Skin epidermis (tissue), 12 donors: ENCODE data around the gene FBRSL1.
"Not testable (repeated sequence)": the region's sequence is repeated elsewhere in the genome, so short reads cannot be mapped to it uniquely, and the experiment has no call there.

Source experiments
- H3K27ac ChIP-seq, 21 experiments: fragments of 200-600 bp; sonication (generic) in 11 of 21; one replicate each; pipeline ENCODE4 v1.5.0; 2020; ENCODE audit warnings: mild to moderate bottlenecking in 3 of 21, inconsistent platforms in 2 of 21, moderate library complexity in 2 of 21
- H3K4me3 ChIP-seq, 7 experiments: fragments of 200-600 bp; sonication (generic) in 2 of 7; one replicate each; pipeline ENCODE4 v1.5.0; 2020; ENCODE audit warnings: inconsistent platforms in 2 of 7, mild to moderate bottlenecking in 2 of 7, moderate library complexity in 1 of 7

The FBRSL1 gene

DNA sequence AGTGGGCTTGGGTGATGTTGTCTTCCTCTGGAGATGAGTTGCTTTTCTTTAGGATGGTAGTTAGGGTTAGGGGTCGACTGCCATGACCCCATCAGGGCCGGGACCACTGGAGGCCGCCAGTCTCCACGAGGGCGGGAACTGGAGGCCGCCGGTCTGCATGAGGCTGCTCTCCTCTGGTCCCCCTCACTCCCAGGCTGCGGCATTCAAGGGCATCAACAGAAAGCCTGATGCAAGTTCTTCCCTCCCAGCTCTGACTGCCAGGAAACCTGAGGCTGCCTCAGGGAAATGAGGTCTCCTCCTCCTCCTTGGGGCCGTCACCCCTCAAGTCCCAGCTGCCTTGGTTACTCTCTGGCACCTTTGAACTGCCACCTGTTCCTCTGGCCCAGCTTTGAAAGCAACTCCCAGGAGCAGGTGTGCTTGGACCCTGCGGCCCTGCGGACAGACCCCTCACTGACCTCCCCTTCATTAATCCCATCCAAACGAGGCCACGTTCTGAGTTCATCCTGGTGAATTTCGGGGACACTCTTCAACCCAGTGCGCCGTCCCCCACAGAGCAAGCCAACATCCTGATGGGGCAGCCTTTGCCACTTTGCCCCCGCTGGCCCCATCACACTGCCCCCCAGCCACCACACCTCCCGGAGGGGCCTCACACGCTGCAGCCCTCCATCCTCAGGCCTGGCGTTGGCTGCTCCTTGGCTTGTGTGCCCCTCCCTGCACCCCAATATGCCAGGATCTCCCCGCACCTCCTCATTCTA is 37.2 kb upstream of the FBRSL1 start:
- H3K27ac ChIP-seq: no peak overlapping the region
- H3K4me3 ChIP-seq: no peak overlapping the region

DNA sequence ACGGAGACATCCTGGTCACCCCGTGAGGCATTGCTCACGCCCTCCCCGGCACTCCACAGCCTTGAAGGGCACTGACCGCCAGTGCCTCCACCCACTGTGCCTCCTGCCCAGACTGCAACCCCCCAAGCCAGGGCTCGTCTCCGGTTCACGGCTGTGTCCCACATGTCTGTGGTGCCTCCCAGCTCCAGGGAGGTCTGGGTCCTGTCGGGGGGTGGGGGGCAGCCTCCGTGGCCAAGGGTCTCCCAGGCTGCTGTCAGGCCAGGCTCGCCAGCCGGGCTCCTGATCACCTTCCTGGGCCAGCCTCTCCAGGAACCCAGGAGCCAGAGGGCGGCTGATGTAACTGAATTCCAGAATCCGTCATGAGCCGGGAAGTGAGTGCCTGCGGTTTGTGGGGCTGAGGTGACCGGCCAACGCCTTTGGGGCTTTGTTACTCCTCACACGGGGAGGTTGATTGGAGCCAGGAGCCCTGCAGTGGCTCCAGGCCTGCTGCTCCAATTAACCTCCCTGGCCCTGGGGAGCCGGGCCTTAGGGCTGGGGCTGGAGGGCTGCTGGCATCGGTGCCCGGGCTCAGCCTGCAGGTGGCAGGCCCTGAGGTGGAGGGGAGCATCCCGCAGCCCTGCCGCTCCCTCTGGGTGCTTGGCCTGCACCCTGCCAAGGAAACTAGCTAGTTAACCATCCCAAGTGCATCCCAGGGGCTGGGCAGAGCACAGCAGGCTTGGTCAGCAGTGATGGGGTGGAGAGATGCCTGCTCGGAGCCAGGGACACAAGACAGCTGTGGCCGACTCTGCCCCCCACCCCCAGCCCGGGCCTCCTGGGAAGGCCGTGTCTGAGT is 36.4 kb upstream of the FBRSL1 start:
- no peak overlapping the region for H3K27ac ChIP-seq
- H3K4me3 ChIP-seq: no peak overlapping the region

DNA sequence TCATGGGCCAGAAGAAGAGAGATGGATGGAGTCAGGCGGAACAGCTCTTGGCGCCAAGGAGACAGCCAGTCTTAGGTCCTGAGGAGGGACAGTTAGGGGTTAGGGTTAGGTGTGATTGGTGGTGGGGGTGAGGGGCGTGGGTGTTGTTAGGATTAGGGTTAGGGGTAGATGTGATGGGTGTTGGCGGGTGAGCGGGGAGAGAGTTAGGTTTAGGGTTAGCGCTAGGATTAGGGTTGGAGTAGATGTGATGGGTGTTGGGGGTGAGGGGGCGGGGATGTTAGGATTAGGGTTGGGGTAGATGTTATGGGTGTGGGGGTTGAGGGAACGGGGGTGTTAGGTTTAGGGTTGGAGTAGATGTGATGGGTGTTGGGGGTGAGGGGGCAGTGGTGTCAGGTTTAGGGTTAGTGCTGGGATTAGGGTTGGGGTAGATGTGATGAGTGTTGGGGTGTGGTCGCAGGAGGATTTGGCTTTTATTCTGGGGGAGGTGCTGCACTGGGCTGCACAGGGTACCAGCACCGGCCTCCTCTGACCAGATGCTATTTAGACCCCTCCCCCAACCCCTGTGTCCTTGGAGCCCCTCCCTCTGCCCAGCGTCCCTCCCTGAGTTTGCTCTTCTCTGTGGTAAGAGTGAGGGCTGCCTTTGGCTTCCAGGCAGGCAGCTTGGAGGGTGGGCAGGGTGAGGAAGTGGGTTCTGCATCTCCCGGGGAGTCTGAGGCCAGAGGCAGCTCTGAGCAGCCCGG is 35.6 kb upstream of the FBRSL1 start:
- no peak overlapping the region for H3K27ac ChIP-seq
- H3K4me3 ChIP-seq: no peak overlapping the region

DNA sequence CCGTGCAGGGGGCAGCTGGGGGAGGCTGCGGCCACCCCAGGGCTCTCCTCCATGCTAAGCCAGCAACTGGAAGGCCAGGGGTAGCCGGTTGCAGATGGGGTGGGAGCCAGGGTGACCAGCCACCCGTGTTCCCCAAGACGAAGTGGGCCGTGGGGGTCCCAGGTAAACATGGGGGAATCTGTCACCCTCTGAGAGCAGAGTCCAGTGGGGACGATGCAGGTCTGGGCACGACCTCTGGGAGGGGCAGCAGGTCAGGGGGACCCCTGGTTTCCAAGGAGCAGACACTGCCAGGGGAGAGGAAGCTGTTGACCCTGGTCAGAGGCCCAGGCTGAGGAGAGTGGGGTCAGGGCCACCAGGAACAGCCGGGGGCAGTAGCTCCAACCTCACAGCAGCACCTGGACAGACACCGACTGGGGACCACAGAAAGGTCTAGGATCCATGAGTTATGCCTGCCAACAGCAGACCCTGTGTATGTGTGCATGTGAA is 35.0 kb upstream of the FBRSL1 start:
- H3K4me3 ChIP-seq: no peak overlapping the region
- H3K27ac ChIP-seq: no peak overlapping the region

DNA sequence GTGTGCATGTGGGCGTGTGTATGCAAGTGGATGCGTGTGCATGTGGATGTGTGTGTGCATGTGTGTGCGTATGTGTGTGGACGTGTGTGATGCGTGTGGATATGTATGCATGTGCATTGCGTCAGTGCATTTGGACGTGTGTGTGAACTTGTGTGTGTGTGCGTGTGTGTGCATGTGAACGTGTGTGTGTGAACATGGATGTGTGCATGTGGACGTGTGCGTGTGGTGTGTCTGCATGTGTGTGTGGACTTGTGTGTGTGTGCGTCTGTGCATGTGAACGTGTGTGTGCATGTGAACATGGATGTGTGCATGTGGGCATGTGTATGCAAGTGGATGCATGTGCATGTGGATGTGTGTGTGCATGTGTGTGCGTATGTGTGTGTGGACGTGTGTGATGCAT is 34.4 kb upstream of the FBRSL1 start:
- Histone ChIP-seq H3K27ac (no peak overlapping the region), H3K4me3 (no peak overlapping the region)

DNA sequence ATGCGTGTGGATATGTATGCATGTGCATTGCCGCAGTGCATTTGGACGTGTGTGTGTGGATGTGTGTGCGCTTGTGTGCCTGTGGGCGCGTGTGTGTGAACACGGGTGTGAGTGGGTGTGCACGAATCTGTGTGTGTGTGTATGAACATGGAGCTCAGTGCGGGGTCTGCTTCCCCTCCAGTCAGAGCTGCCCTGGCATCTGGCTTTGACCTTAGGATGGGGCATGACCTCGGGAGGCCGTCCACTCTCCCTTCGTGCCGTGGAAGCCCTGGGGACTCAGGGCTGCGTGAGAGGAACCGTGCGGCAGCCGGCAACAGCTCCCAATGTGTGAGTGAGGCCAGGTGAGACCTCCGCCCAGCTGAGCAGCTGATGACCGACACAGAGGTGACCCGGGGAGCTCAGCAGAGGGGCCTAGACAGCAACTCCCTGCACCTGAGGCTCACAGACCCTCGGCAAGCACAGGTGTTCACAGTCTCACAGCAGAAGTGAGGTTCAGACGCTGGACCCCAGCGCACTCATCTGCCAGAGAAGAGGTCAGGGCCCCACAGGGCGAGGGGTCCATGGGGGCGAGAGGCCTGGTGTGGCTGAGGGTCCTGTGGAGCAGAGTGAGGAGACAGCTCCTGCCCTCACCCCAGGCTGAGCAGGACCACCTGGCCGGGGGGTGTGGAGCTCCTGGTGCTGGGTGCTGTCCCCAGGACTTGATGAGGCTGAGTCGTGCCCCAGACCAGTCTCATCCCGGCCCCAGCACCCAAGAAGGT is 33.6 kb upstream of the FBRSL1 start:
- Histone ChIP-seq H3K4me3 (no peak overlapping the region), H3K27ac (no peak overlapping the region)

DNA sequence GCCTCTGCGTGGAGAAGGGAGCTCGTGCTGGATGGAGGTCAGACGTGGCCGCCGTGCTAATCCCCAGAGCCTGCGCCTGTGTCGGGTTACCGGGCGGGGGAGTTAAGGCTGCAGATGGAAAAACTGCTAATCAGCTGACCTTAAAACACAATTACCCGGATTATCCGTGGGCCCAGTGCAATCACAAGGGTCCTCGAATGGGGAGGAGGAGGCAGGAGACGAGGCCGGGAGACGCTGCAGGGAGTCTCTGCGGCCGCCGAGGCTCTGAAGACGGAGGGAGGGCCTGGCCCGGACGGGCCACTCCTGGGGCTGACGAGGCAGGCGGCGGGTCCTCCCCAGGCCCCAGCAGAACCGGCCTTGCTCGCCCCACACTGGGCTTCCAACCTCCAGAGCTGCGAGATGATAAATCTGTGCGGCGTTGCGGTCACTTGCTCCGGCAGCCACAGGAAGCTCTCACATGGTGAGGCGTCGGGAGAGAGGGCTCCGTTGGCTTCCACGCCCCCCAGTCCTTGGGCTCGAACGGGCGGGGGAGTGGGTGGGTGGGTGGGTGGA is 32.9 kb upstream of the FBRSL1 start:
- H3K4me3 ChIP-seq: no peak overlapping the region
- no peak overlapping the region for H3K27ac ChIP-seq

DNA sequence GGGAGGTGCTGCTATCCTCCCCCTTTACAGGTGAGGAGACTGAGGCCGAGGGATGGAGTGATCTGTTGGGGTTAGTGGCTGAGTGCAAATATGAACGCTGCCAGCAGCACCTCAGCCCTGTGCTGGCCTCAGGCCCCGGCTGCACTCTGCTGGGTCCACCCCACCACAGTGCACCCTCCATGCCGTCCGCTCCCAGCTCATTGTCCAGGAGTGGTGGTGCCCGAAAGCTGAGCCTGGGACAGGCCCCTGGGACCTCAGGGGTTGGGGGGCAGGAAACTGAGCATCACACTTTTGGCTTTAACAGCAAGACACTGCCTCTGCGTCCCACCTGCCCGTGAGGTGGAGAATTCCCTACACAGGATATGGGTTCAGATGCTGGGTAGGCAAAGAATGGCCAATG is 31.5 kb upstream of the FBRSL1 start:
- no peak overlapping the region for H3K27ac ChIP-seq
- no peak overlapping the region for H3K4me3 ChIP-seq

DNA sequence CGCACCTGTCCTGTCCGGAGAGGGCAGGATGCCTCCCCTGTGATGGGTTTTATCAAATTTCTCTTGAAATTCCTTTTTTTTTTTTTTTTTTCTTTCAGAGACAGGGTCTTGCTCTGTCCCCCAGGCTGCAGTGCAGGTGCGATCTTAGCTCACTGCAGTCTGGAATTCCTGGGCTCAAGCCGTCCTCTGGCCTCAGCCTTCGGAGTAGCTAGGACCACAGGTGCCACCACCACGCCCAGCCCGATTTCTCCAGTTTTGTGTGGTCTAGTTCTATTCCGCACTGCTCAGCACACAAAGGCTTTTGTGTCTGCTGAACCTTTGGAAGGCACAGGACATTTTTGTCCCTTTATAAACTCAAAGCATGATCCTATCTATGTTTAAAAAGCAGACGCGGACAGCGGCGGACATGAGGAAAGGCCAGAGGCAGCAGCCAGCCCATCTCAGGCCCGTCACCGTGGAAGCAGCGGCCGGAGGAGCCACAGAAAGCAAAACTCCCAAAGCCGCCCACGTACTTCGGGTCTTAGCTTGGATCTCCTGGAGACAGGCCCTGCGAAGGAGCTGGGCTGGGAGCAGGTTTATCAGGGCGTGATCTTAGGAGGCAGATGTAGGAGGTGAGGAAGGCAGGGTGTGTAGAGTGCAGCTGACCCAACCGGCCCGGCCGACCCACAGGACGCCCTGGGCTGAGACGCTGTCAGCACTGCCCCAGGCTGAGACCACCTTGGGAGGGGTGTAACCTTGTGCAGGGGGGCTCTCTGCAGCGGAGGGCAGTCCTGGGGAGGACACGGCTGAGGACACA is 30.9 kb upstream of the FBRSL1 start:
- Histone ChIP-seq H3K27ac (no peak overlapping the region), H3K4me3 (no peak overlapping the region)

DNA sequence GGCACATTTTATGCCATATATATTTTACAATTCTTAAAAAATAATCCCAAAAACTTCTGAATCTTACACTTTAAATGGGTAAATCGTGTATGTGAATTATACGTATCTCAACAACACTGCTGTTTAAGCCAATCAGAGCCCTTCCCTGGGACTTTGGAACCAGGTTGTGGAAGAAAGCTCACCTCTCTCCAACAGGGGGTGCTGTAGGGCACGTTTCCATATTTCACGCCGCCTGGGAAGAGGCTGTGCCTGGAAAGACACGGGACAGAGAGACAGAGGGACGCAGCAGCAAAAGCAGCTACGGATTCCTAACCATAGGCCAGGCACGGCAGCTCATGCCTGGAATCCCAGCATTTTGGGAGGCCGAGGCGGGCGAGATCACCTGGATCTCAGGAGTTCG is 29.4 kb upstream of the FBRSL1 start:
- Histone ChIP-seq H3K4me3 (no peak overlapping the region), H3K27ac (no peak overlapping the region)

DNA sequence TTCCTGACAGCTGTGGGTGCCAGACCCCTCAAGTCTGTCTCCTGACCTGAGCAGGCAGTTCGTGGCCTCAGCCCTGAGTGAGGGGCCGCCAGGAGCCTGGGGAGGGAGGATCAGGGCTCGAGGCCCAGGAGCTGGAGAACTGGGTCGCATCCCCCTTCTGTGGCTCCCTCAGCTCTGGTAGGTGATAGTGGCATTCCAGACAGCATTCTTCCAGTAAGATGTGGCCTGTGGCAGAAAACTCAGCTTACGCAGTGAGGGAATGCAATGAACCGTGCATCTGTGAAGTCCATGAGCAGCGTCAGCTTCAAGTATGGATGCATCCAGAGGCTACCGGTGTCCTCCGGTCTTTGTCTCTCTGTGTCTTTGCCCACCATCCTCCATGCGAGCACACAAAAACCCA is 28.4 kb upstream of the FBRSL1 start:
- Histone ChIP-seq H3K4me3 (no peak overlapping the region), H3K27ac (no peak overlapping the region)

DNA sequence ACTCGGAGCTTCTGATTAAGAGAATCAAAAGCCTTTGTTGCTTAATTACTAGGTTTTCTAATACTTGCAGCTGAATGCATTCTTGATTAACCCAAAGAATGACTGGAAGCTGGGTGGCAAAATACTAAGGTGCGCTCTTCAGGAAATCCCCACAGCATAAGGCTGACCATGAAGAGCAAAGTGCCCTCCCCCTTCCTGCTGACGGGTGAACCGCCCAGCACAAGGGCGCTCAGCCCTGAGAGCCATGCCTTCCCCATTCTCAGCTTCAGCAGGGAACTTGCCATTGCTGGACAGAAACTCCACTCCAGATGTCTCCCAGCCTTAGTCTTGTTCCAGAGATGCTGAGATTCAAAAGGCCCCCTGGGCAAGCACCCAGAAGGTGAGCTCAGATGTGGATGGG is 27.2 kb upstream of the FBRSL1 start:
- Histone ChIP-seq H3K4me3 (no peak overlapping the region), H3K27ac (no peak overlapping the region)

DNA sequence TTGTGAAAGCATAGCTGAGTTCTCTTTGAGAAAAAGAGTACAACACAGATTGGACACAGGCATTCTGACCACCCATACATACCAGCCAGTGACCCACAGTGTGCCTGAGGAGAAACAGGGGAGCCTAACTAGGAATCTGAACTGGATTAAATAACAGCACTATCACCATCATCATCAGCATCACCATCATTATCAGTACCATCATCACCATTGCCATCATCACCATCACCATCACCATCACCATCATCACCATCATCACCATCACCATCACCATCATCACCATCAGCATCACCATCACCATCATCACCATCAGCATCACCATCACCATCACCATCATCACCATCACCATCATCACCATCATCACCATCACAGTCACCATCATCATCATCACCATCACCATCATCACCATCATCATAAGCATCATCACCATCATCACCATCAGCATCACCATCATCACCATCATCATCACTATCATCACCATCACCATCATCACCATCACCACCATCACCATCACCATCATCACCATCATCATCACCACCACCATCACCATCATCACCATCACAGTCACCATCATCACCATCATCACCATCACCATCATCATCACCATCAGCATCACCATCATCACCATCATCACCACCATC is 26.5 kb upstream of the FBRSL1 start:
- H3K4me3 ChIP-seq: not testable (repeated sequence)

DNA sequence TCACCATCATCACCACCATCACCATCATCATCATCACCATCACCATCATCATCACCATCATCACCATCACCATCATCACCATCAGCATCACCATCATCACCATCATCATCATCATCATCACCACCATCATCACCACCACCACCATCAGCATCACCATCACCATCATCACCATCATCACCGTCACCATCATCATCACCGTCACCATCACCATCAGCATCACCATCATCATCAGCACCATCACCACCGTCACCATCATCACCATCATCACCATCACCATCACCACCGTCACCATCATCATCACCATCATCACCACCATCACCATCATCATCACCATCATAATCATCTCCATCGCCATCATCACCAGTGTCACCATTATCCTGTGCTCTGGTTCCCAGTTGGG is 25.6 kb upstream of the FBRSL1 start:
- not testable (repeated sequence) for H3K4me3 ChIP-seq, H3K27ac ChIP-seq

More for the DNA sequence above, 26.5 kb upstream of the FBRSL1 start:
- not testable (repeated sequence) for H3K27ac ChIP-seq

DNA sequence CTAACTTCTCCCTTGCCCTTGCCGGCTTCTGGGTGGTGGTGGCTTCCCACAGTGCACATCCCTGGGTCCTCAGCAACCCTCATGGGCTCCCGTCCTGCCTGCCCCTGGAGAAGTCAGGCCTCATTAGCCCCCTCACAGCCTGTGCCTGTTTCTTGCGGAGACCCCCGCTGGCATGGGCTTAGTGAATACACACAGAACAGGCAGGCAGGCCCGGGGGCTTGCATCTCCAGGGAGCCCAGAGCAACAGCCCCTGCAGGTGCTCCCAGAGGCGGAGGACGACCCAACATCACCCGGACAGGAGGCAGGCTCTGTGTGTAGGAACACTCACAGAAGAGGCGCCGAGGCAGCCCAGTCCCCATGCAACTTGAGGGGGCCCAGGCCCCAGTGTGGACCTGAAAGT is 25.1 kb upstream of the FBRSL1 start:
- no peak overlapping the region for H3K27ac ChIP-seq
- H3K4me3 ChIP-seq: no peak overlapping the region

DNA sequence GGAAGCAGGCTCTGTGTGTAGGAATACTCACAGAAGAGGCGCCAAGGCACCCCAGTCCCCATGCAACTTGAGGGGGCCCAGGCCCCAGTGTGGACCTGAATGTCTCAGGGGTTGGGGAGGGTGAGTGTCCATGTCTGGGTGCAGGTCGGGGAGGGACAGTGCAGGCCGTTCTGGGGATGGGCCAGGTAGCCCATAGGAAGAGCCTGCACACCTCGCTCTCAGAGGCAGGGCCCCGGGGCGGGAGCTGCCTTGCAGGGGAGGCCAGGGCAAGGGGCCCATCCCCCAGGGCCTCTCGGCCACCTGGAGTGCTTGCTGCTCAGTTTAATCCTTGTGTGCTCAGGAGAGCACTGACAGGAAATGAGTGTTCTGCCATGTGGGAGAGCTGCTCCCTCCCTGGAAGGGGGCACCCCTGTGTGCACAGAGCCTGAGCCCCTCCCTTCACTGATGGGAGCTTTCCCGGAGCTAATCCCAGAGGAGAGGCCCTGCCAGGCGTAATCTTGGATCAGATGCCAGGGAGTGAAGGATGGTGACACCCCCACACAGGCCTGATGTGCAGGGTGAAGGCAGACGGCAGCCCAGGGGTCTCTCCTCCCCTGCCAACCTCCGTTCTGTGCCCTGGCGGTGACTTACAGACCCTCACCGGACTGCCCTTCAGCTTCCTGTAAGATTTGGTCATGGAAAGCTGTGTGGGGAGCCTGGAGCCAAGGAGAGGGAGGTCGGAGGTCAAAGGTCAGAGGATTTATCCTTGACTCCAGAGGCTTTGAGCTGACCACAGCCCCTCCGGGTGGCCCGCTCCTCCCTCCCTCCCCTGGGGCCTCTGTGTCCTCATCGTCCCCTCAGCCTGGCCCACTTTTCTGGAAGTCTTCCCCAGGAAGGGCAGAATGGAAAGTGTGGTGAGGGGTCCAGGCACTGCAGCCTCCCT is 24.4 kb upstream of the FBRSL1 start:
- Histone ChIP-seq H3K4me3 (no peak overlapping the region), H3K27ac (no peak overlapping the region)
